Stomach (tissue), 9 donors: ENCODE results near the gene NT5DC4. TPM values are rescaled to one million over a fixed set of nuclear protein-coding genes. Genes with fewer than 3 reads are reported as not detected.

Experiments
- DNase-seq, 2 donors: peaks; one replicate each; pipeline versions ENCODE4 v3.0.0 to v3.0.0-alpha.2; 2013 to 2019
- H3K27ac ChIP-seq, 5 donors: fragments of 200-600 bp in 4 of 5; sonication (generic) in 4 of 5; one replicate each; pipeline ENCODE4 v1.5.1; 2013 to 2019; ENCODE audit warnings: mild to moderate bottlenecking in 1 of 5, moderate library complexity in 1 of 5
- H3K27me3 ChIP-seq, 3 donors: fragments of 200-600 bp; sonication (generic); one replicate each; pipeline ENCODE4 v1.5.1; 2017 to 2019; ENCODE audit warnings: mixed run types in 1 of 3
- H3K36me3 ChIP-seq, 4 donors: fragments of 200-600 bp; sonication (generic); 1 replicate in 3 of 4; 2 replicates in 1 of 4; pipeline ENCODE4 v1.5.1; 2016 to 2019
- H3K4me1 ChIP-seq, 4 donors: fragments of 200-600 bp; sonication (generic); one replicate each; pipeline ENCODE4 v1.5.1; 2016 to 2019
- H3K4me3 ChIP-seq, 4 donors: fragments of 200-600 bp; sonication (generic) in 3 of 4; one replicate each; pipeline ENCODE4 v1.5.1; 2016 to 2019; ENCODE audit warnings: mild to moderate bottlenecking in 1 of 4
- H3K9me3 ChIP-seq, 4 donors: fragments of 200-600 bp; sonication (generic); one replicate each; pipeline ENCODE4 v1.5.1; 2016 to 2019
- EP300 ChIP-seq: sonication (generic); formaldehyde crosslinking; IDR thresholded peaks from one replicate; pipeline ENCODE4 v1.6.1; 2017; ENCODE audit warnings: antibody characterized with exemption
- POLR2A ChIP-seq, 4 donors: fragments of 450-650 bp; IDR thresholded peaks; one replicate each; pipeline ENCODE4 v1.6.1; 2016; ENCODE audit warnings: antibody characterized with exemption in 4 of 4, control low read depth in 2 of 4, mild to moderate bottlenecking in 1 of 4, moderate library complexity in 1 of 4
- POLR2AphosphoS5 ChIP-seq, 3 donors: sonication (generic); formaldehyde crosslinking; IDR thresholded peaks; one replicate each; pipeline ENCODE4 v1.6.1; 2016; ENCODE audit warnings: antibody characterized with exemption in 3 of 3
- WGBS, 5 donors: extraction: QIAGEN DNeasy Blood & Tissue Kit in 3 of 5; methylation state at CpG; one replicate each; pipeline versions ENCODE4 v1.1.5 to v1.1.7; 2013 to 2018; 5-methylcytosine and 5-hydroxymethylcytosine counted together
- intact Hi-C: fragments of 100-400 bp; cut with DNase I; formaldehyde crosslinking; loops from one replicate; pipeline ENCODE4 v1.15.1; 2023; ENCODE audit warnings: low total_unique reads
- polyA plus RNA-seq, 3 donors: library from polyadenylated mRNA; stranded (reverse); fragments of 200-250 nt; gene quantifications; one replicate each; pipeline ENCODE4 v1.2.3, GENCODE V29; 2013
- total RNA-seq, 5 donors: library from RNA; depleted of rRNA; stranded (reverse); fragments of >200 nt; gene quantifications; one replicate each; pipeline versions ENCODE4 v1.1.0 to v1.2.3, GENCODE V29; 2014 to 2016
- TF ChIP-seq, protein P1 (sequence below), 7 experiments: fragments of 450-650 bp in 4 of 7; fragments of 200-600 bp in 3 of 7; sonication (generic) in 3 of 7; IDR thresholded peaks; one replicate each; pipeline ENCODE4 v1.5.1; 2016 to 2019; ENCODE audit warnings: antibody characterized with exemption in 7 of 7, control low read depth in 2 of 7, mild to moderate bottlenecking in 1 of 7
- donor health status: healthy with polysubstance abuse.
- donor health status: Bipolar disorder and iron deficiency.
- donor health status: healthy.

The NT5DC4 gene
- total and polyA plus RNA-seq, 8 donors = not detected

DNA sequence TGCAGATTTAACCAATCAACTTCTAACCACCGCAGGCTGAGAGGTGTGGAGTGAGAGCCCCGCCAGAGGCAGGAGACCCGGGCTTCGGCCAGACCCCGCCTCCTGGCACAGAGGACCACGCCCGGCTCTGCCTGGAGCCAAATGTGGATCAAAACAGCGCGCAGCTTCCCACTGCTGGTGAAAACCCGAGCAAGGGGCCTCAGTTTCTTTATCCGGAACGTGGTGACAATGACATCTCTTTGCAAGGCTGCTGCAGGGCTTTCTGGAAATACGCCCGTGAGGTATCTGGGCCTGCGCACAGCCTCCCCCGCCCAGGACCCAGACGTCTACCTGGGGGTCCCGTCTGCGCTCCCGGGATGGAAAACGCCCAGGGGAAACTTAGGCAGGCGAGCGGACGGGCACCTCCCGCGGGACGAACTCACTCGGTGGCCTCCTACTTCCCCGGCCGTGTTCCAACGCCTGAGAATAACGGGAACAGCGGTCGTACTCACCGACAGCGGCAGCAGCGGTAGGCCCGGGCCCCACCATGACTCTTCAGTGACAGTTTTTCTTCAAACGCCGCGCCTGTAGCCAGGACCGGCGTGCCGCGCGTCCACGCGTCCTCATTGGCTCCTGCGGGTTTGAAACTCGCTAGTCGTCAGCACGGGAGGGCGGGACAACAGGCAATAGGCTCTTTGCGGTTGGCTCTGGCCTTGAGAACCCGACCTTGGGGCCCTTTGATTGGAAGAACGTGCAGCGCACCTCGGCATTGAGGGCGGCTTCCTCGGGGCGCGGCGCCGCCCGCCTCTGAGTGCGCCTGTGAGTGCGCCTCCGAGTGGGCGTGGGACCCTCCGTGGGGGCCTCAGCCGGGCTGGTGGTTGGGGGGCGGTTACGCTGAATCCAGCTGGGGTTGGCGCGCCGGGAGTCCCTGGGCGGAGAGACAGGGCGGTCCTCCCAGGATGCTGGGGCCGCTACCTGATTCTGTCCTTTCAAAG lies 43.5 kb downstream of the NT5DC4 start, which contains the start of gene CKAP2L:
Gene CKAP2L, minus strand, starts transcription at position 539 of the 974 bp plus-strand sequence. Its CDS starts 11 bp downstream, at position 528.
- H3K27me3 ChIP-seq = no peaks in the 10 kb centered on the region
- no peaks in the 10 kb centered on the region for H3K36me3 ChIP-seq
- DNase-seq = peak; percentile 96 to 99
- peak in 2 of 3 donors; percentile 46 to 76 for TF ChIP-seq POLR2AphosphoS5 (IDR thresholded peaks at IDR 0.05)
- no peak for TF ChIP-seq POLR2A (IDR thresholded peaks at IDR 0.05)
- no peaks in the 10 kb centered on the region for H3K9me3 ChIP-seq
- intact Hi-C loops = loop anchor here (10.0 kb wide), 1 partner anchor 110 kb away; no protein-coding TSS in a partner anchor
- 0 to 1% (median 0%) methylated on average over 44 to 79 of the region's 79 CpGs for WGBS, 5 donors
- H3K4me3 ChIP-seq = peak within 1 kb of the TSS; percentile 60 to 93 (median 73)
- peaks cover 8 to 31% (median 14%) of the 10 kb centered on the region in 4 donors for H3K4me1 ChIP-seq
- H3K27ac ChIP-seq = peak within 1 kb of the TSS; percentile 48 to 78 (median 70)

GRCh38 chr2:112765251-112765650 lies 44.4 kb downstream of the NT5DC4 start:
- TF ChIP-seq, protein P1, sequence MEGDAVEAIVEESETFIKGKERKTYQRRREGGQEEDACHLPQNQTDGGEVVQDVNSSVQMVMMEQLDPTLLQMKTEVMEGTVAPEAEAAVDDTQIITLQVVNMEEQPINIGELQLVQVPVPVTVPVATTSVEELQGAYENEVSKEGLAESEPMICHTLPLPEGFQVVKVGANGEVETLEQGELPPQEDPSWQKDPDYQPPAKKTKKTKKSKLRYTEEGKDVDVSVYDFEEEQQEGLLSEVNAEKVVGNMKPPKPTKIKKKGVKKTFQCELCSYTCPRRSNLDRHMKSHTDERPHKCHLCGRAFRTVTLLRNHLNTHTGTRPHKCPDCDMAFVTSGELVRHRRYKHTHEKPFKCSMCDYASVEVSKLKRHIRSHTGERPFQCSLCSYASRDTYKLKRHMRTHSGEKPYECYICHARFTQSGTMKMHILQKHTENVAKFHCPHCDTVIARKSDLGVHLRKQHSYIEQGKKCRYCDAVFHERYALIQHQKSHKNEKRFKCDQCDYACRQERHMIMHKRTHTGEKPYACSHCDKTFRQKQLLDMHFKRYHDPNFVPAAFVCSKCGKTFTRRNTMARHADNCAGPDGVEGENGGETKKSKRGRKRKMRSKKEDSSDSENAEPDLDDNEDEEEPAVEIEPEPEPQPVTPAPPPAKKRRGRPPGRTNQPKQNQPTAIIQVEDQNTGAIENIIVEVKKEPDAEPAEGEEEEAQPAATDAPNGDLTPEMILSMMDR (IDR thresholded peaks at IDR 0.05) = no peak
- TF ChIP-seq POLR2AphosphoS5 (IDR thresholded peaks at IDR 0.05) (no peak), EP300 (no peak), POLR2A (IDR thresholded peaks at IDR 0.05) (no peak)
- peaks cover 8 to 31% (median 14%) of the 10 kb centered on the region in 4 donors for H3K4me1 ChIP-seq
- peak overlapping the region in 1 of 5 donors; percentile 70 for H3K27ac ChIP-seq
- H3K4me3 ChIP-seq = peak overlapping the region; percentile 60 to 93 (median 73)
- WGBS, 5 donors = 52 to 59% (median 54%) methylated on average over 4 of the region's 4 CpGs
- DNase-seq = no peak
- H3K36me3 ChIP-seq = no peaks in the 10 kb centered on the region
- H3K9me3 ChIP-seq = no peaks in the 10 kb centered on the region
- no peaks in the 10 kb centered on the region for H3K27me3 ChIP-seq
- intact Hi-C loops = loop anchor here (10.0 kb wide), 1 partner anchor 110 kb away; no protein-coding TSS in a partner anchor

- intact Hi-C loops = loop anchor here (10.0 kb wide), 1 partner anchor 107 kb away; no protein-coding TSS in a partner anchor
- TF ChIP-seq EP300 (no peak), POLR2A (IDR thresholded peaks at IDR 0.05) (no peak), POLR2AphosphoS5 (IDR thresholded peaks at IDR 0.05) (no peak)
- TF ChIP-seq, protein P1 (IDR thresholded peaks at IDR 0.05) = no peak
- no peak overlapping the region for H3K4me3 ChIP-seq
- peak overlapping the region in 3 of 5 donors; percentile 20 to 44 (median 34) for H3K27ac ChIP-seq
- peaks cover 8 to 31% (median 14%) of the 10 kb centered on the region in 4 donors for H3K4me1 ChIP-seq
- H3K36me3 ChIP-seq = no peaks in the 10 kb centered on the region
- no peaks in the 10 kb centered on the region for H3K9me3 ChIP-seq
- DNase-seq = no peak
- no peaks in the 10 kb centered on the region for H3K27me3 ChIP-seq
- 60 to 67% (median 62%) methylated on average over 6 of the region's 6 CpGs for WGBS, 5 donors
Observed at GRCh38 chr2:112767693-112768330, 47.0 kb downstream of the NT5DC4 start.

GRCh38 chr2:112768432-112768831 lies 47.6 kb downstream of the NT5DC4 start:
- H3K36me3 ChIP-seq = no peaks in the 10 kb centered on the region
- TF ChIP-seq, protein P1 (IDR thresholded peaks at IDR 0.05) = no peak
- TF ChIP-seq EP300 (no peak), POLR2AphosphoS5 (IDR thresholded peaks at IDR 0.05) (no peak), POLR2A (IDR thresholded peaks at IDR 0.05) (no peak)
- H3K9me3 ChIP-seq = no peaks in the 10 kb centered on the region
- peaks cover 8 to 25% (median 13%) of the 10 kb centered on the region in 4 donors for H3K4me1 ChIP-seq
- H3K4me3 ChIP-seq = no peak overlapping the region
- no peak for DNase-seq
- WGBS, 5 donors = 46 to 71% (median 68%) methylated on average over 1 of the region's 1 CpG
- intact Hi-C loops = loop anchor here (10.0 kb wide), 1 partner anchor 106 kb away; no protein-coding TSS in a partner anchor
- H3K27ac ChIP-seq = peak overlapping the region in 2 of 5 donors; percentile 20 to 44
- no peaks in the 10 kb centered on the region for H3K27me3 ChIP-seq
